Kidney (tissue), 14 donors: ENCODE results near the gene GPC3. TPM values are rescaled to one million over a fixed set of nuclear protein-coding genes. Genes with fewer than 3 reads are reported as not detected.

Experiments used
- DNase-seq, 5 donors: peaks; one replicate each; pipeline ENCODE4 v3.0.0-alpha.2; 2013 to 2020
- FAIRE-seq: peaks from 2 replicates; lab custom pipeline; 2012; peaks lifted over from hg19 to GRCh38; lab: Jason Lieb, UNC
- H3K27ac ChIP-seq, 2 donors: one replicate each; pipeline ENCODE4 v1.7.0; 2013; ENCODE audit warnings: low read depth in 2 of 2, low read length in 2 of 2, inconsistent platforms in 1 of 2
- H3K27me3 ChIP-seq: one replicate; pipeline ENCODE4 v1.7.1; 2013; ENCODE audit warnings: low read length, inconsistent platforms; ENCODE audit not compliant: control insufficient read depth, insufficient read depth
- H3K36me3 ChIP-seq, 3 donors: one replicate each; pipeline versions ENCODE4 v1.7.0 to v1.7.1; 2013; ENCODE audit warnings: low read length in 3 of 3, control low read depth in 1 of 3, inconsistent platforms in 1 of 3; ENCODE audit not compliant: insufficient read depth in 3 of 3, control insufficient read depth in 2 of 3
- H3K4me1 ChIP-seq, 3 donors: one replicate each; pipeline versions ENCODE4 v1.7.0 to v1.7.1; 2013; ENCODE audit warnings: low read length in 3 of 3, inconsistent platforms in 1 of 3, low read depth in 1 of 3; ENCODE audit not compliant: control insufficient read depth in 2 of 3, insufficient read depth in 2 of 3
- H3K4me3 ChIP-seq, 3 donors: one replicate each; pipeline versions ENCODE4 v1.7.0 to v1.8.1; 2013; ENCODE audit warnings: low read length in 3 of 3, control low read depth in 1 of 3, inconsistent platforms in 1 of 3
- H3K9ac ChIP-seq, 3 donors: one replicate each; pipeline versions ENCODE4 v1.7.0 to v1.7.1; 2013; ENCODE audit warnings: low read length in 3 of 3, control low read depth in 1 of 3, inconsistent platforms in 1 of 3
- H3K9me3 ChIP-seq, 3 donors: one replicate each; pipeline versions ENCODE4 v1.7.0 to v1.7.1; 2013; ENCODE audit warnings: low read length in 3 of 3, control low read depth in 1 of 3, inconsistent platforms in 1 of 3; ENCODE audit not compliant: control insufficient read depth in 2 of 3, insufficient read depth in 1 of 3
- intact Hi-C: fragments of 100-400 bp; cut with DNase I; formaldehyde crosslinking; loops from one replicate; pipeline ENCODE4 v1.11.1; 2022
- polyA plus RNA-seq: library from polyadenylated mRNA; stranded (reverse); fragments of 350-450 nt; fragmentation: Illumina TruSeq; extraction: RNeasy Lipid Tissue Mini Kit (QIAGEN cat#74804); gene quantifications from one replicate; pipeline ENCODE4 v1.2.3, GENCODE V29; 2014; ENCODE audit warnings: low read depth, low replicate concordance; ENCODE audit not compliant: insufficient read depth
- total RNA-seq: library from RNA; stranded (reverse); fragmentation: NEBNext Ultra II Directional; extraction: Animal tissue kit (Norgen Biotek cat#: 25700); gene quantifications from one replicate; pipeline ENCODE4 v1.2.1, GENCODE V29; 2021
- TF ChIP-seq, protein P1 (sequence below): IDR thresholded peaks from 3 replicates; pipeline ENCODE4 v1.5.1; 2012; ENCODE audit warnings: mild to moderate bottlenecking, moderate library complexity, borderline replicate concordance; ENCODE audit not compliant: insufficient read depth; ENCODE audit errors: extremely low read depth
- donor health status: control.
- donor health status: control.
- donor health status: control.
- donor health status: control.
- donor health status: control.
- donor health status: DM: yes; HTN: yes; CAD: no.
- donor health status: Normal renal cell carcinoma (clear cell type).

GPC3 gene
- total and polyA plus RNA-seq, 2 donors from 2014 or later: 43.0 to 52.5 TPM

DNA sequence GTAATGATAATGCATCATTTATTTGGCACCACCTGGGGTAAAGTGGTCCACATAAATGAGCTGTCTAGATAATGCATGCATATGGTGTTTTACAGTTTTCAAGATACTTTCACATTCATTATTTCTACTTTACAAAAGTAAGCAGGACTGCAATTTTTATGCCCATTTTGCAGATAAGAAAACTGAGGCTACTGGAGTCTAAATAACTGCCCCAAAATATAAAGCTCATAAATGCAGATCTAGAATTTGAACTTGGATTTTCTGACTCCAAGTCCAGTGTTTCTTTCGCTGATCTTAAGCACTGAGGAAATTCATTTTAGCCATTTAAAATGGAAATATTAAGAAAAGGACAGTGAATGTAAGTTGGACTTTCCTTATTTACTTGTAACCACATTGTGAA, 36.5 kb downstream of the GPC3 start:
- no peaks in the 10 kb centered on the region for H3K9me3 ChIP-seq
- intact Hi-C loops: no loop called here
- no peak overlapping the region for H3K27ac ChIP-seq
- peaks cover 3% of the 10 kb centered on the region for H3K27me3 ChIP-seq
- FAIRE-seq: no peak
- H3K9ac ChIP-seq: no peak overlapping the region
- no peaks in the 10 kb centered on the region for H3K4me1 ChIP-seq
- no peak for DNase-seq
- no peak overlapping the region for H3K4me3 ChIP-seq
- peaks cover 0 to 2% (median 0%) of the 10 kb centered on the region in 3 donors for H3K36me3 ChIP-seq
- TF ChIP-seq, protein P1, sequence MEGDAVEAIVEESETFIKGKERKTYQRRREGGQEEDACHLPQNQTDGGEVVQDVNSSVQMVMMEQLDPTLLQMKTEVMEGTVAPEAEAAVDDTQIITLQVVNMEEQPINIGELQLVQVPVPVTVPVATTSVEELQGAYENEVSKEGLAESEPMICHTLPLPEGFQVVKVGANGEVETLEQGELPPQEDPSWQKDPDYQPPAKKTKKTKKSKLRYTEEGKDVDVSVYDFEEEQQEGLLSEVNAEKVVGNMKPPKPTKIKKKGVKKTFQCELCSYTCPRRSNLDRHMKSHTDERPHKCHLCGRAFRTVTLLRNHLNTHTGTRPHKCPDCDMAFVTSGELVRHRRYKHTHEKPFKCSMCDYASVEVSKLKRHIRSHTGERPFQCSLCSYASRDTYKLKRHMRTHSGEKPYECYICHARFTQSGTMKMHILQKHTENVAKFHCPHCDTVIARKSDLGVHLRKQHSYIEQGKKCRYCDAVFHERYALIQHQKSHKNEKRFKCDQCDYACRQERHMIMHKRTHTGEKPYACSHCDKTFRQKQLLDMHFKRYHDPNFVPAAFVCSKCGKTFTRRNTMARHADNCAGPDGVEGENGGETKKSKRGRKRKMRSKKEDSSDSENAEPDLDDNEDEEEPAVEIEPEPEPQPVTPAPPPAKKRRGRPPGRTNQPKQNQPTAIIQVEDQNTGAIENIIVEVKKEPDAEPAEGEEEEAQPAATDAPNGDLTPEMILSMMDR: no peak

- no peak for FAIRE-seq
- Histone ChIP-seq H3K4me3 (no peak overlapping the region), H3K27ac (no peak overlapping the region), H3K36me3 (peaks cover 0 to 2% (median 0%) of the 10 kb centered on the region in 3 donors), H3K4me1 (no peaks in the 10 kb centered on the region), H3K9ac (no peak overlapping the region), H3K27me3 (peaks cover 3% of the 10 kb centered on the region), H3K9me3 (no peaks in the 10 kb centered on the region)
- TF ChIP-seq, protein P1: no peak
- no peak for DNase-seq
- intact Hi-C loops: no loop called here
Measured at GRCh38 chrX:133947996-133948395, 37.4 kb downstream of the GPC3 start.

DNA sequence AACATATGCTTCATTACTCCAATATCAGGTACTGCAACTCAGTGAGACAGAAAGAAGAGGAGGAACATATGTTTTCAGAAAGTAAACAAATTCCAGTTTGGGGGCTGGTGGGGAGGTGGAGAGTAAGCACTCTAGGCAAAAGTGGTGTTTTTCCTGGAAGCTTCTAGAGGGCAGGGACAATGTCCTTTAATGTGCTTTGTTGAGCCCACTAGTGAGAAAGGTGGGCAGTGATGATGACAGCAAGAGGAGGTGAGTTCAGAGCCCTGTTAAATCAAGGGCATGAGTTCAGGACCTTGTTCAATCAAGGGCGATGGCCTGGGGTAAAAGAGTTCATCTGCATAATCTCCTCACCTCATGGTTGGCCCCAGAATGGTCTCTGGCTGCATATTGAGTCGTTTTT, 38.4 kb downstream of the GPC3 start:
- H3K4me3 ChIP-seq: no peak overlapping the region
- no peak overlapping the region for H3K9ac ChIP-seq
- DNase-seq (no peak), FAIRE-seq (no peak)
- intact Hi-C loops: no loop called here
- no peaks in the 10 kb centered on the region for H3K9me3 ChIP-seq
- H3K4me1 ChIP-seq: no peaks in the 10 kb centered on the region
- H3K27me3 ChIP-seq: peaks cover 3% of the 10 kb centered on the region
- TF ChIP-seq, protein P1: no peak
- no peaks in the 10 kb centered on the region for H3K36me3 ChIP-seq
- H3K27ac ChIP-seq: no peak overlapping the region

GRCh38 chrX:133943507-133943906, 41.9 kb downstream of the GPC3 start:
- no peak overlapping the region for H3K27ac ChIP-seq
- intact Hi-C loops: no loop called here
- TF ChIP-seq, protein P1: no peak
- no peak for DNase-seq
- peaks cover 0 to 3% (median 0%) of the 10 kb centered on the region in 3 donors for H3K4me1 ChIP-seq
- no peak overlapping the region for H3K4me3 ChIP-seq
- no peak for FAIRE-seq
- no peaks in the 10 kb centered on the region for H3K36me3 ChIP-seq
- H3K27me3 ChIP-seq: peaks cover 5% of the 10 kb centered on the region
- no peak overlapping the region for H3K9ac ChIP-seq
- no peaks in the 10 kb centered on the region for H3K9me3 ChIP-seq
